Psoas muscle (tissue), 8 donors: ENCODE results near the gene PBRM1. TPM values are rescaled to one million over a fixed set of nuclear protein-coding genes. Genes with fewer than 3 reads are reported as not detected.

ENCODE experiments used
- ATAC-seq, 4 donors: fragments of 200-7000 bp; cut with Tn5 transposase; one replicate each; pipeline ENCODE4 v1.9.1; 2020; ENCODE audit warnings: moderate library complexity in 3 of 4, mild to moderate bottlenecking in 2 of 4
- DNase-seq, 2 donors: peaks; one replicate each; pipeline ENCODE4 v3.0.0-alpha.2; 2020
- H3K27ac ChIP-seq: fragments of 200-600 bp; one replicate; pipeline ENCODE4 v1.8.0; 2022
- H3K27me3 ChIP-seq, 3 donors: fragments of 200-600 bp in 1 of 3; one replicate each; pipeline versions ENCODE4 v1.6.1 to v1.8.0; 2013 to 2022; ENCODE audit warnings: low read length in 2 of 3, mild to moderate bottlenecking in 2 of 3, moderate library complexity in 1 of 3; ENCODE audit not compliant: insufficient read depth in 3 of 3
- H3K36me3 ChIP-seq, 2 donors: fragments of 200-600 bp in 1 of 2; one replicate each; pipeline versions ENCODE4 v1.6.1 to v1.8.0; 2013 to 2022; ENCODE audit warnings: low read depth in 1 of 2, mild to moderate bottlenecking in 1 of 2, moderate library complexity in 1 of 2; ENCODE audit not compliant: insufficient read depth in 1 of 2
- H3K4me1 ChIP-seq: fragments of 200-600 bp; one replicate; pipeline ENCODE4 v1.8.0; 2022
- H3K4me3 ChIP-seq: fragments of 200-600 bp; one replicate; pipeline ENCODE4 v1.8.0; 2022; ENCODE audit warnings: mild to moderate bottlenecking
- H3K9me3 ChIP-seq: fragments of 200-600 bp; one replicate; pipeline ENCODE4 v1.8.0; 2022
- CTCF ChIP-seq: fragments of 200-600 bp; IDR thresholded peaks from one replicate; pipeline ENCODE4 v1.8.0; 2022; ENCODE audit warnings: antibody characterized with exemption
- WGBS, 3 donors: extraction: QIAGEN DNeasy Blood & Tissue Kit; methylation state at CpG; one replicate each; pipeline versions ENCODE4 v1.1.6 to v1.1.7; 2013; 5-methylcytosine and 5-hydroxymethylcytosine counted together
- intact Hi-C, 2 donors: fragments of 100-400 bp; cut with DNase I; formaldehyde crosslinking; loops; one replicate each; pipeline versions ENCODE4 v1.11.0 to v1.14.2; 2022
- polyA plus RNA-seq, 3 donors: library from polyadenylated mRNA; stranded (reverse); fragments of 200-250 nt; gene quantifications; one replicate each; pipeline ENCODE4 v1.2.3, GENCODE V29; 2013
- total RNA-seq, 4 donors: library from RNA; stranded (reverse); fragmentation: NEBNext Ultra II Directional in 2 of 4; extraction: Animal tissue kit (Norgen Biotek cat#: 25700) in 2 of 4; gene quantifications; one replicate each; pipeline versions ENCODE4 v1.2.1 to v1.2.4, GENCODE V29; 2021 to 2023
- donor health status: healthy with polysubstance abuse.
- donor health status: DM: no; HTN: no; CAD: no; lungs with moderate emphysema.
- donor health status: Bipolar disorder and iron deficiency.
- donor health status: healthy.
- donor health status: DM: yes; HTN: yes; CAD: no.
- donor health status: DM: no; HTN: no; CAD: no.
- donor health status: DM: no; HTN: no; CAD: no.
- donor health status: DM: yes; HTN: yes; CAD: no.

The PBRM1 gene
- total and polyA plus RNA-seq, 7 donors: 7.5 to 46.7 (median 38.0) TPM

DNA sequence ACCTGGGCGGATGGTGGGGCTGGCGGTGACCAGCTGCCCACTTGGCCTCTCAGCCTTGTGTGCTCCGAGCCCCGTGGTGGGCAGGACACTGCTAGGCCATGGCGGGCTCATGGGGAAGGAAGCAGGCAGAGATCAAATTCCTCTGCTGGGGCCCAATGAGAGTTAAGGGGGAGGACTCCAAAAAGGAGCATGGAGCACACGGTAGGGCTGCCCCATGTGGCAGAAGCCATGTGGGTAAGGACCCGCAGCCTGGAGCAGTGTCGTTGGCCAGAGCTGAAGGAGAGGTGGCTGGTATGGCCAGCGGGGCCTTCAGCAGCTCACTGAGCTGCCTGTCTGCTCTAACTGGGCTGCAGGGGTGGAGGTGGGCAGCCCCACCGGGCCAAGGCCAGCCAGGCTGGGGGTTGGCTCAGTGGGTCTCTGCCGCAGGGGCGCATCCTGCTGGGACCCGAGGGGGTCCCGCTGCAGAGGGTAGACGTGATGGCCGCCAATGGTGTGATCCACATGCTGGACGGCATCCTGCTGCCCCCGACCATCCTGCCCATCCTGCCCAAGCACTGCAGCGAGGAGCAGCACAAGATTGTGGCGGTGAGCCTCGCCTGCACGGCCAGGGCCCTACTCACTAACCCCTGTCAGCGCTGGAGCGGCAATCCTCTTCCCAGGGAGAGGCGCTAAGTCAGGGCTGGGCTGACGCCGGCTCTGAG, 179.3 kb downstream of the PBRM1 start:
- Histone ChIP-seq H3K9me3 (no peaks in the 10 kb centered on the region), H3K4me3 (no peak overlapping the region), H3K27ac (no peak overlapping the region), H3K4me1 (no peaks in the 10 kb centered on the region), H3K36me3 (no peaks in the 10 kb centered on the region), H3K27me3 (no peaks in the 10 kb centered on the region)
- no peak for TF ChIP-seq CTCF
- ATAC-seq (no peak), DNase-seq (no peak)
- 76 to 81% (median 77%) methylated on average over 25 to 27 of the region's 27 CpGs for WGBS, 3 donors
- intact Hi-C loops: no loop called here

GRCh38 chr3:52504977-52505376, 180.7 kb downstream of the PBRM1 start:
- no peak for ATAC-seq
- intact Hi-C loops: no loop called here
- no peak overlapping the region for H3K27ac ChIP-seq
- H3K27me3 ChIP-seq: no peaks in the 10 kb centered on the region
- no peaks in the 10 kb centered on the region for H3K9me3 ChIP-seq
- DNase-seq: no peak
- no peak overlapping the region for H3K4me3 ChIP-seq
- H3K36me3 ChIP-seq: no peaks in the 10 kb centered on the region
- no peaks in the 10 kb centered on the region for H3K4me1 ChIP-seq
- WGBS, 3 donors: 84 to 86% (median 86%) methylated on average over 10 of the region's 10 CpGs
- no peak for TF ChIP-seq CTCF

GRCh38 chr3:52503788-52504424, 181.8 kb downstream of the PBRM1 start:
- Histone ChIP-seq H3K9me3 (no peaks in the 10 kb centered on the region), H3K4me1 (no peaks in the 10 kb centered on the region), H3K27me3 (no peaks in the 10 kb centered on the region), H3K4me3 (no peak overlapping the region), H3K27ac (no peak overlapping the region), H3K36me3 (no peaks in the 10 kb centered on the region)
- intact Hi-C loops: no loop called here
- no peak for DNase-seq
- no peak for ATAC-seq
- no peak for TF ChIP-seq CTCF
- 51 to 65% (median 63%) methylated on average over 23 of the region's 23 CpGs for WGBS, 3 donors

DNA sequence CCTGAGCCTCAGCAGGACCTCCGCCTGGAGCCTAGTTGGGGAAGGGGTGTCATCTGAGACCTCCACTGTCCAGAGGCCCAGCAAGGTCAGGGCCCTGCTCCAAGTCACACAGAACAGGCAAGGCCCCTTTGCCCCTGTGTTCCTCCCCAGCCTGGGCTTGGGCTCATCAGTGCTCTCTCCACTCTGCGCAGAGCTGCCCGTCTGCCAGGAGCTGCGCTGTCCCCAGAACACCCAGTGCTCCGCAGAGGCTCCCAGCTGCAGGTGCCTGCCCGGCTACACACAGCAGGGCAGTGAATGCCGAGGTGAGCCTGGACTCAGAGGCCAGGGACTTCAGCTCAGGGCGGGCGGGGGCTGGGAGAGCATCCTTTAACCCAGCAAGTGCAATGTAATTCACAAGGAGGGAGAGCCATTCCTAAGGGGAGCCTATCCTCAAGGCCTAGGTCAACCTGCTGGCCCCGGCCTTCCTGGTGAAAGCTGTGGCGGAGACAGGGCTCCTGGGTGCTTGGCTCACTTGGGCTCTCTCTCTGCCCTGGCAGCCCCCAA, 182.8 kb downstream of the PBRM1 start:
- DNase-seq (no peak), ATAC-seq (no peak)
- no peak overlapping the region for H3K4me3 ChIP-seq
- intact Hi-C loops: no loop called here
- no peaks in the 10 kb centered on the region for H3K36me3 ChIP-seq
- no peak for TF ChIP-seq CTCF
- no peaks in the 10 kb centered on the region for H3K27me3 ChIP-seq
- no peak overlapping the region for H3K27ac ChIP-seq
- H3K4me1 ChIP-seq: no peaks in the 10 kb centered on the region
- WGBS, 3 donors: 94 to 97% (median 94%) methylated on average over 11 of the region's 11 CpGs
- H3K9me3 ChIP-seq: no peaks in the 10 kb centered on the region
